SK-N-SH treated with all-trans-retinoic acid at 6 μM for 48 hours (cell line): ENCODE measurements around the gene CLEC7A.

Experiments used
- ESRRG ChIP-seq: fragments of 250-450 bp; sonication (Bioruptor Pico); IDR thresholded peaks from 2 replicates; pipeline ENCODE4 v1.6.1; 2021; ENCODE audit warnings: mild to moderate bottlenecking
- PATZ1 ChIP-seq: fragments of 250-450 bp; sonication (Bioruptor Pico); IDR thresholded peaks from 2 replicates; pipeline ENCODE4 v1.8.0; 2020; ENCODE audit warnings: mild to moderate bottlenecking, moderate library complexity, borderline replicate concordance
- RARB ChIP-seq: fragments of 250-450 bp; sonication (Bioruptor Pico); IDR thresholded peaks from 2 replicates; pipeline ENCODE4 v1.8.0; 2021; ENCODE audit warnings: mild to moderate bottlenecking, moderate library complexity
- ZFP30 ChIP-seq: fragments of 450-650 bp; formaldehyde crosslinking; IDR thresholded peaks from 2 replicates; pipeline ENCODE4 v1.5.0; 2022; ENCODE audit warnings: mild to moderate bottlenecking, moderate library complexity
- ZNF70 ChIP-seq: fragments of 450-650 bp; formaldehyde crosslinking; IDR thresholded peaks from 2 replicates; pipeline ENCODE4 v1.5.0; 2020; ENCODE audit warnings: mild to moderate bottlenecking, moderate library complexity
- ZNF8 ChIP-seq: fragments of 450-650 bp; formaldehyde crosslinking; IDR thresholded peaks from 2 replicates; pipeline ENCODE4 v1.5.0; 2020; ENCODE audit warnings: mild to moderate bottlenecking, moderate library complexity

DNA sequence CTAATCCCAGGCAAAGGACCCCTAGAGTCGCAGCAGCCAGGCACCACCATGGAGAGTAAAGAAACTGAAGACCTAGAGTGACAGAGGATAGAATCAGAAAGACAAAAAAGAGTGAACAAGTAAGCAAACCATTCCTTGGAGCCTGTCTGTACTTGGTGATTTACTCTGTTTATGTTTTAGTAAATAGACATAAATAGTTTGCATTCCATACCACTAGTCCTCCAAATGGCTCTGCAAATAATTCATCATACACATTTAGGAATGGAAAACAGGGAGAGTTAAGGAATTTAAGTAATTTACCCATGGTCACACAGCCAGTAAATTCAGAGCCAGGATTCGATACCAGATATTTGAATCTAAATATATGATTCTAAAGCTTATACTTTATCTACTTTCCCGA lies 39.1 kb upstream of the CLEC7A start:
- no peak for TF ChIP-seq RARB (CRISPR knock-in tag)
- TF ChIP-seq ESRRG (CRISPR knock-in tag): no peak
- no peak for TF ChIP-seq ZNF70 (CRISPR knock-in tag)
- TF ChIP-seq PATZ1 (CRISPR knock-in tag): no peak
- TF ChIP-seq ZNF8 (CRISPR knock-in tag): no peak
- TF ChIP-seq ZFP30 (CRISPR knock-in tag): no peak
